Stomach (tissue), 4 donors: ENCODE results near the gene RAB17.

Source experiments
- EP300 ChIP-seq: sonication (generic); formaldehyde crosslinking; IDR thresholded peaks from one replicate; pipeline ENCODE4 v1.6.1; 2017; ENCODE audit warnings: antibody characterized with exemption
- TF ChIP-seq, protein P1 (sequence below), 7 experiments: fragments of 450-650 bp in 4 of 7; fragments of 200-600 bp in 3 of 7; sonication (generic) in 3 of 7; IDR thresholded peaks; one replicate each; pipeline ENCODE4 v1.5.1; 2016 to 2019; ENCODE audit warnings: antibody characterized with exemption in 7 of 7, control low read depth in 2 of 7, mild to moderate bottlenecking in 1 of 7

- no peak for TF ChIP-seq EP300
- TF ChIP-seq, protein P1, sequence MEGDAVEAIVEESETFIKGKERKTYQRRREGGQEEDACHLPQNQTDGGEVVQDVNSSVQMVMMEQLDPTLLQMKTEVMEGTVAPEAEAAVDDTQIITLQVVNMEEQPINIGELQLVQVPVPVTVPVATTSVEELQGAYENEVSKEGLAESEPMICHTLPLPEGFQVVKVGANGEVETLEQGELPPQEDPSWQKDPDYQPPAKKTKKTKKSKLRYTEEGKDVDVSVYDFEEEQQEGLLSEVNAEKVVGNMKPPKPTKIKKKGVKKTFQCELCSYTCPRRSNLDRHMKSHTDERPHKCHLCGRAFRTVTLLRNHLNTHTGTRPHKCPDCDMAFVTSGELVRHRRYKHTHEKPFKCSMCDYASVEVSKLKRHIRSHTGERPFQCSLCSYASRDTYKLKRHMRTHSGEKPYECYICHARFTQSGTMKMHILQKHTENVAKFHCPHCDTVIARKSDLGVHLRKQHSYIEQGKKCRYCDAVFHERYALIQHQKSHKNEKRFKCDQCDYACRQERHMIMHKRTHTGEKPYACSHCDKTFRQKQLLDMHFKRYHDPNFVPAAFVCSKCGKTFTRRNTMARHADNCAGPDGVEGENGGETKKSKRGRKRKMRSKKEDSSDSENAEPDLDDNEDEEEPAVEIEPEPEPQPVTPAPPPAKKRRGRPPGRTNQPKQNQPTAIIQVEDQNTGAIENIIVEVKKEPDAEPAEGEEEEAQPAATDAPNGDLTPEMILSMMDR (IDR thresholded peaks at IDR 0.05) = no peak
These were observed 44.3 kb downstream of the RAB17 start for GRCh38 chr2:237546040-237546875.
